Endothelial cell of umbilical vein (primary cell): ENCODE results near the gene DNA2.

ENCODE experiments used
- CTCF ChIP-seq, 2 donors: IDR thresholded peaks; 1 replicate in 1 of 2; 2 replicates in 1 of 2; pipeline ENCODE4 v1.5.1; 2011; ENCODE audit warnings: low read length in 2 of 2, mild to moderate bottlenecking in 2 of 2, moderate library complexity in 2 of 2, control low read depth in 1 of 2, inconsistent platforms in 1 of 2, low read depth in 1 of 2; ENCODE audit not compliant: insufficient read depth in 1 of 2; ENCODE audit errors: extremely low read depth in 1 of 2
- POLR2A ChIP-seq: IDR thresholded peaks from 2 replicates; pipeline ENCODE4 v1.6.1; 2012; ENCODE audit warnings: low read depth, mild to moderate bottlenecking, control low read depth, low read length

GRCh38 chr10:68385740-68386139 lies 86.0 kb downstream of the DNA2 start:
- TF ChIP-seq POLR2A (no peak), CTCF (IDR thresholded peaks at IDR 0.05; ENCODE audit: extremely low read depth in 1 of 2, insufficient read depth in 1 of 2, low read depth in 1 of 2, low read length in 2 of 2) (no peak)
